Glutamatergic neuron (in vitro differentiated cells): ENCODE measurements around the gene GALNT7. TPM values are rescaled to one million over a fixed set of nuclear protein-coding genes. Genes with fewer than 3 reads are reported as not detected.

ENCODE experiments used
- DNase-seq: peaks from one replicate; pipeline ENCODE4 v3.0.0; 2022
- H3K27ac Mint-ChIP-seq: one replicate; pipeline ENCODE4 v1.8.0; 2020; ENCODE audit warnings: mild to moderate bottlenecking, mixed read lengths, inconsistent platforms; ENCODE audit not compliant: unreplicated experiment
- H3K27me3 Mint-ChIP-seq: one replicate; pipeline ENCODE4 v1.8.0; 2020; ENCODE audit warnings: mild to moderate bottlenecking, moderate library complexity, mixed read lengths, inconsistent platforms; ENCODE audit not compliant: unreplicated experiment
- H3K36me3 Mint-ChIP-seq: one replicate; pipeline ENCODE4 v1.8.0; 2020; ENCODE audit warnings: mild to moderate bottlenecking, mixed read lengths, inconsistent platforms; ENCODE audit not compliant: unreplicated experiment
- H3K4me1 Mint-ChIP-seq: one replicate; pipeline ENCODE4 v1.8.0; 2020; ENCODE audit warnings: mild to moderate bottlenecking, low read depth, mixed read lengths, inconsistent platforms; ENCODE audit not compliant: unreplicated experiment
- H3K4me3 Mint-ChIP-seq: one replicate; pipeline ENCODE4 v1.8.0; 2020; ENCODE audit warnings: mild to moderate bottlenecking, mixed read lengths, inconsistent platforms; ENCODE audit not compliant: unreplicated experiment
- H3K9me3 Mint-ChIP-seq: one replicate; pipeline ENCODE4 v1.8.0; 2020; ENCODE audit warnings: mild to moderate bottlenecking, moderate library complexity, mixed read lengths, inconsistent platforms; ENCODE audit not compliant: unreplicated experiment
- total RNA-seq: library from RNA; stranded (reverse); fragmentation: NEBNext Ultra II Directional; extraction: Animal tissue kit (Norgen Biotek cat#: 25700); gene quantifications from one replicate; pipeline ENCODE4 v1.2.1, GENCODE V29; 2021; ENCODE audit not compliant: unreplicated experiment
- TF ChIP-seq, protein P1 (sequence below): fragments of 200-600 bp; sonication (generic); IDR thresholded peaks from one replicate; pipeline ENCODE4 v1.5.0; 2021; ENCODE audit not compliant: partially characterized antibody, unreplicated experiment

GALNT7 gene
- total RNA-seq, 1 donor from 2014 or later = 17.9 TPM

DNA sequence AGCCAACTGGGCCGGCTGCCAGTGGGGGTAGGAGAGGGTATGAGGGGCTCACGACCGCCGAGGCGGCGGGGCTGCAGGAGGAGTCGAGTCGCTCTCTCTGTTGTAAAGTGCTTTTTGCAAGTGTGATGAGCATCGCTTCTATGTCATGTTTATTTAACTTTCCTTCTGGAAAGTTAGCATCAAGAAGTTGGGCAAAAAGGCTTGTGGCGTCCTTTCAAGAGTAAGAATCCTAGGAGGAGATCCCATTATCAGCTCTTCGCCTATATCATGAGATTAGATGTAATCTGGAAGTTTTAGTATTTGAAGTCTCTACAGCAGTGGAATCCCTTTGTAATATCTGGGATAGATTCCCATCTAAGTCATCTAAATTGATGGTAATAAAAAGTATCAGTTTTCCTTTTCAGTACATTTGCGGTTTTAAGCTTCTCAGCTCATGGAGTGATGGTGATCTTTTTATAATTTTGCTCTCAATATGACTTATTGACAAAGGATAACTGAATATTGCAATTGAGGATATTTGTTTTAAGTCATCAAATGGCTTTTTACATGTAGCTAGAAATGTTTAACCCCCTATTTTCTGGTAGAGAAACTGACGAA, 1.7 kb downstream of the GALNT7 start:
- peaks cover 6% of the 10 kb centered on the region for H3K27me3 Mint-ChIP-seq
- H3K36me3 Mint-ChIP-seq = no peaks in the 10 kb centered on the region
- peak overlapping the region; percentile 79 for H3K27ac Mint-ChIP-seq
- H3K9me3 Mint-ChIP-seq = peaks cover 14% of the 10 kb centered on the region
- TF ChIP-seq, protein P1, sequence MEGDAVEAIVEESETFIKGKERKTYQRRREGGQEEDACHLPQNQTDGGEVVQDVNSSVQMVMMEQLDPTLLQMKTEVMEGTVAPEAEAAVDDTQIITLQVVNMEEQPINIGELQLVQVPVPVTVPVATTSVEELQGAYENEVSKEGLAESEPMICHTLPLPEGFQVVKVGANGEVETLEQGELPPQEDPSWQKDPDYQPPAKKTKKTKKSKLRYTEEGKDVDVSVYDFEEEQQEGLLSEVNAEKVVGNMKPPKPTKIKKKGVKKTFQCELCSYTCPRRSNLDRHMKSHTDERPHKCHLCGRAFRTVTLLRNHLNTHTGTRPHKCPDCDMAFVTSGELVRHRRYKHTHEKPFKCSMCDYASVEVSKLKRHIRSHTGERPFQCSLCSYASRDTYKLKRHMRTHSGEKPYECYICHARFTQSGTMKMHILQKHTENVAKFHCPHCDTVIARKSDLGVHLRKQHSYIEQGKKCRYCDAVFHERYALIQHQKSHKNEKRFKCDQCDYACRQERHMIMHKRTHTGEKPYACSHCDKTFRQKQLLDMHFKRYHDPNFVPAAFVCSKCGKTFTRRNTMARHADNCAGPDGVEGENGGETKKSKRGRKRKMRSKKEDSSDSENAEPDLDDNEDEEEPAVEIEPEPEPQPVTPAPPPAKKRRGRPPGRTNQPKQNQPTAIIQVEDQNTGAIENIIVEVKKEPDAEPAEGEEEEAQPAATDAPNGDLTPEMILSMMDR = no peak
- H3K4me1 Mint-ChIP-seq = peaks cover 12% of the 10 kb centered on the region
- peak overlapping the region; percentile 94 for H3K4me3 Mint-ChIP-seq
- no peak for DNase-seq

DNA sequence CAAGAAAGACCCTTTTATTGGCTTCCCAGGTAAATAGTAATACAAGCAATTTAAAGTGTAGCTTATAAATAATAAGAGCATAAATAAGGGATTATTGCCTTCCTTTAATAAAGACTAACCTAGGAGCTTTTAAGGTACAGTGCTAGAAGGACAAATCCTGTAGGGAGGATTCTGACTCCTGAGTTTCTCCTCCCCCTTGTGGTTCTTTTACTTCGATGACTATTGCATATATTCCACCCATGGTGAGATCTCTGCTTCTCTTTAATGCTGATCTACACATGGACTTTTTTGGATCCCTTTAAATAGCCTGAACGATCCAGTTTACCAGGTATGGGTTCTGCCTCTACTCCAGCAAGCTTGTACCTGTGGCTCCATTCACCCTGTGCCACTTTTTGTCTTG, 2.5 kb downstream of the GALNT7 start:
- no peak for DNase-seq
- Mint-ChIP-seq H3K9me3 (peaks cover 13% of the 10 kb centered on the region), H3K27ac (no peak overlapping the region), H3K4me1 (peaks cover 12% of the 10 kb centered on the region), H3K27me3 (peaks cover 7% of the 10 kb centered on the region), H3K36me3 (no peaks in the 10 kb centered on the region), H3K4me3 (peak overlapping the region; percentile 94)
- TF ChIP-seq, protein P1 = peak; percentile 29

DNA sequence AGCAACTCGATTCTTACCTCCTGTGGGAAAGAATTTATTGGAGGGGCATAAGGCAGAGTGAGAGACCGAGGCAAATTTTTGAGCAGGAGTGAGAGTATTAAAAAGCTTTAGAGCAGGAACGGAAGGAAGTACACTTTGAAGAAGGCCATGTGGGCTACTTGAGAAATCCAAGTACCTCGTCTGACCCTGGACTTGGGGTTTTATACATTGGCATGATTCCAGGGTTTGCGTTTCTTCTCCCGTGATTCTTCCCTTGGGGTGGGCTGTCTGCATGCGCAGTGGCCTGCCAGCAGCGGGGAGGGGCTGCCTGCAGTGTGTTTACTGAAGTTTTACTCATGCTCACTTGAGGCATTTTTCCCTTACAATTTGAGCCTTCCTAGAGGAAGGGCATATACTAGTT, 3.4 kb downstream of the GALNT7 start:
- DNase-seq = no peak
- peaks cover 19% of the 10 kb centered on the region for H3K4me1 Mint-ChIP-seq
- H3K9me3 Mint-ChIP-seq = peaks cover 13% of the 10 kb centered on the region
- H3K27ac Mint-ChIP-seq = no peak overlapping the region
- H3K36me3 Mint-ChIP-seq = no peaks in the 10 kb centered on the region
- H3K27me3 Mint-ChIP-seq = peaks cover 8% of the 10 kb centered on the region
- H3K4me3 Mint-ChIP-seq = no peak overlapping the region
- TF ChIP-seq, protein P1 = no peak

DNA sequence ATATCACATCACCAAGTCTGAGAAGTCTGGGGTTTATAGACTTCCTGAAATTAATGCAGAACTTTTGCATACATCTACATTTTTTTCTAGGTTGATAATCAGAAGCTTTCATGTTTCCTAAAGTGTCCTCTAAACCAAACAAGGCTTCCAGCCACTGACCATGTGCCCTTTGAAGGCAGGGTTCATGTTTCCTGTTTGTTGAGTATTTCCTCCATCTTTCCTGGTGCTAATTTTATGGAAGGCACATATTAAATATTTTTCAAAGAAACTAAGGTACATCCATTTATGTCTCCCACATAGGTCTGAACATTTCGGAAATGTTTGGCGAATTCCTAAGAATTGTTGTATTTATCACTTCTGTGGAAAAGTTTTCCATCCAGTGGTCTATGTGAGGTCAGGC, 5.6 kb downstream of the GALNT7 start:
- Mint-ChIP-seq H3K36me3 (no peaks in the 10 kb centered on the region), H3K4me3 (no peak overlapping the region), H3K27ac (no peak overlapping the region), H3K9me3 (peaks cover 4% of the 10 kb centered on the region), H3K27me3 (peaks cover 8% of the 10 kb centered on the region), H3K4me1 (peaks cover 24% of the 10 kb centered on the region)
- DNase-seq = no peak
- TF ChIP-seq, protein P1 = no peak

DNA sequence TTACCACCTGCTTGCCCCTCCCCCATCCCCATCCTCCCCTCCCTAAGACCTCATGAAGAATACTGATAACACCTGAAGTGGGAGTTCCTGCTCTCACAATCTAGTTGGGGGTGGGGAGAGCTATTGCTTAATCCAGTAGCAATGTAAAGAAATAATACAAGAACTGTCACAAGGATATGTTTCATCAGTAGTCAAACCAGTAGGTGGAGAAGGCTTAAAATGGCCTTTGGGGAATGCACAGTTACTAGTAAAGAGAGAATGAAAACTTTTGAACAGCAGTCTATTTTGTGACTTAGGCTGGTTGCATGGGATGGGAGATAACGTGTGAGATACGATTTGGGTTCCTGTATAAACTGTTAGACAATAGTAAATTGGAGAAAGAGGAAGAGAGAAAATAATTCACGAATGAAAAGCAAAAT, 6.0 kb downstream of the GALNT7 start:
- Mint-ChIP-seq H3K36me3 (no peaks in the 10 kb centered on the region), H3K4me3 (no peak overlapping the region), H3K9me3 (peaks cover 4% of the 10 kb centered on the region), H3K4me1 (peaks cover 24% of the 10 kb centered on the region), H3K27ac (no peak overlapping the region), H3K27me3 (peaks cover 8% of the 10 kb centered on the region)
- DNase-seq = no peak
- TF ChIP-seq, protein P1 = no peak
